ENCODE measurements around the gene EXOSC5.

GRCh38 chr19:41421973-41422372 lies 24.8 kb upstream of the EXOSC5 start:
- no peak for TF ChIP-seq CTCF (IDR thresholded peaks at IDR 0.05)
- no peak for TF ChIP-seq POLR2AphosphoS5 (IDR thresholded peaks at IDR 0.05)
